HG02571 (cell line): Measurements from ENCODE around the gene ZYG11B.
"Not testable (repeated sequence)": the region's sequence is repeated elsewhere in the genome, so short reads cannot be mapped to it uniquely, and the experiment has no call there.

ENCODE experiments used
- ATAC-seq: cut with Tn5 transposase; IDR thresholded peaks from one replicate; pipeline ENCODE4 v1.9.1; 2021; ENCODE audit warnings: mild to moderate bottlenecking, moderate library complexity; ENCODE audit not compliant: unreplicated experiment

The ZYG11B gene

DNA sequence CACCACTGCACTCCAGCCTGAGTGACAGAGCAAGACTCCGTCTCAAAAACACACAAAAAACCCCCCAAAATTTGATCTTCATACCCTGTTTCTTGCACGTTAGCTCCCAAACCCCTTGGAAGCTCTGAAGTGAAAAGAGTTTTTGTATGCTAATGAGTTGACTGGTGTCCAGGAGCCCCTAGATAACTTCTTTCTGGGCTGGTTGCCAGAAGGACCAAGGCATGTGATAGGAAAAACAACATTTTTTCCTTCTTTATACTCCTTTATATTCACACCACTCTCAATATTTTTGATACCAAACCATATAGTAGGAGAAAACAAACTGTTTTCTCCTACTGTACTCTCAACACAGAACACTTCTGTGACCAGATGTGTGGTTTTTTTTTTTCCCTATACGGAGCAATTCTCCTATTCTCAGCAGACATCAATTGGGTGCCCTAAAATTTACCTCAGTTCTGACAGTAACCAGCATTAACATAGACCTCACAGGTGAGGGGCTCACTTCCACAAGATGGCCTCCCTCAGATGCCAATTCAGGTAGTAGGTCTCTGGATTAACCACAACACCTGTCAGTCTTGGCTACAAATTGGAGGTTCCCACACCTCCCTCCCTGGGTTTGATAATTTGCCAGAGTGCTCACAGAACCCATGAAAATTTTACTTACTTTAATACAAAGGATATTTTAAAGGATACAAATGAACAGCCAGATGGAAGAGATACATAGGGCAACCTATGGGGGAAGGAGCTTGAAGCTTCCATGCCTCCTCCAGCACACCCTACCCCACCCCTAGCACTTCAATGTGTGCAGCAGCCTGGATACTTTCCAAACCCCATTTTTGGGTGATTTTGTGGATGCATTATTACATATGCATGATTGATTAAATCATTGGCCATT is 25.6 kb downstream of the ZYG11B start:
- no peak for ATAC-seq

DNA sequence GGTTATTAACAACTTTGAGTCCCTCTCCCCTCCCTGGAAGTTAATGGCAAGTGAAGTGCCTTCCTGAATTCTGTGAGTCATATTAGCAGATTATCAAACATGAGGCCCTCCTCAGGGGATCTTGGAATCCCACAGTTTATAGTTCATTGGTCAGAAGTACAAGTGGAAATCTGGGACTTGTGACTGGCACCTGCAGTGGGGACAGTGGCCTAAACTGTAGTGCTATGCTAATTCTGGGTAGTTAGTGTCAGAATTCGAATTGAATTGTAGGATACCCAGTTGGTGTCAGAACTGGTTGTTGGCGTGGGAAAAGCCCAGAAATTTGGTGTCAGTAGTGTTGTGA is 26.2 kb downstream of the ZYG11B start:
- ATAC-seq = no peak

DNA sequence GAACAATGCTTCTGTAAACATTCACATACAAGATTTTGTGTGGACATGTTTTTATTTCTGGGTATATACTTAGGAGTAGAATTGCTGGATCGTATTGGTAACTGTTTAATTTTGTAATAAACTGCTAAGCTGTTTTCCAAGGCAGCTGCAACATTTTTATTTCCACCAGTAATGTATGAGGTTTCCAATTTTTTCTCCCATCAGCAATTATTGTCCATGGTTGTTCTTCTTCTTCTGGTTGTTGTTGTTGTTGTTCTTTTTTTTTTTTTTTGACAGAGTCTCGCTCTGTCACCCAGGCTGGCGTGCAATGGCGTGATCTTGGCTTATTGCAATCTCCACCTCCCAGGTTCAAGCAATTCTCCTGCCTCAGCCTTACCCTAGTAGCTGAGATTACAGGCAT is 26.9 kb downstream of the ZYG11B start:
- ATAC-seq = no peak

DNA sequence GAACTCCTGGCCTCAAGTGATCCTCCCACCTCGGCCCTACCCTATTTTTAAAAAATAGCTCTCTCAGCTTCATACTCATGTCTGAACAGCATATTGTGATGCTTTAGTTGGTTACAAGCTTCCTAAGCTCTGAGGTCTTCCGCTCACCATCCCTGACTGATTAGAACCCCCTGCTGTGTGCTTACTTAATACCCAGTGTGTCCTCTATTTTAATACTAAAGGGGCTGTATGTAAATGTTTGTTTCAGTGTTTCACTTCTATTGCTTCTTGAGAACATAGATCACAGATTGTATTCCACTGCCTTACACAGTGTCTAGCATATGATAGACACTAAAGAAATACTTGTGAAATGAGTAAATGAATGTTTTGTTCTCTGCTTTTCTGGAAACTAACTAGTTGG is 29.8 kb downstream of the ZYG11B start:
- ATAC-seq = no peak

DNA sequence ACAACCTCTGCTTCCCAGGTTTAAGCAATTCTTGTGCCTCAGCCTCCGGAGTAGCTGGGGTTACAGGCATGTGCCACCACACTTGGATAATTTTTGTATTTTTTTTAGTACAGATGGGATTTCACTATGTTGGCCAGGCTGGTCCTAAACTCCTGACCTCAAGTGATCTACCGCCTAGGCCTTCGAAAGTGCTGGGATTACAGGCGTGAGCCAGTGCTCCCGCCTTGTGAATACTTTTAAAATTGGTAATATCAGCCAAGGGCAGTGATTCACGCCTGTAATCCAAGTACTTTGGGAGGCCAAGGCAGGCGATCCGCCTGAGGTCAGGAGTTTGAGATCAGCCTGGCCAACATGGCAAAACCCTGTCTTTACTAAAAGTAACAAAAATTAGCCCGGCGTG is 33.7 kb downstream of the ZYG11B start:
- no peak for ATAC-seq

DNA sequence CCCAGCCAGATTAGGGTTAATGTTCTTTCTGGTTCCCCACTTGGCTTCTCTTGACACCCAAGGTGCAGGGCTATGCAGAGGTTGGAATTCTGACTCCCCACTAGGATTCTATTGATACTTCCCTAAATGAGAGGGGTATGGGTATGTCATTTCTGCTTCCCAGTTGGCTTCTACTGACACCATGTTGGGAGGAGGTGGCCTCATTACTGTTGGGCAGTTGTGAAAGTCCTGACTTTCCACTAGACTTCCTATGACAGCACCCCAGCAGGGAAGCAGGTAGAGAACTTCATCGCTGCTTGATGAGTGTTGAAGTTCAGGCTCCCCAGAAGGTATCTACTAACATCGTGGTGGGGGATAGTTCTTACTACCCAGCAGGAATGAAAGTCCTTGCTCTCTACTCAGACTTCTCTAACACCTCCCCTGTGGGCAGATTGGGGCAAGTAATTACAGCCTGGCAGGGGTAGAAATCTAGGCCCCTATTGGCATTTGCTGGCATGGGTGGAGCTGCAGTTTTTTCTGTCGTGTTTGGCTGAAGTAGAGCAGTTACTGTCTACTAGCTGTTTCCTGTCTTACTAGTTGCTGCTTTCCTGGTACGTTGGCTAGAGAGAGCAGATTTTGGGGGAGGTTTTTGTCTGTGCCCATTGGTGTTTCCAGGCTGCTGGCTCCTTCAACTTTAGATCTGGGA is 41.5 kb downstream of the ZYG11B start:
- no peak for ATAC-seq

DNA sequence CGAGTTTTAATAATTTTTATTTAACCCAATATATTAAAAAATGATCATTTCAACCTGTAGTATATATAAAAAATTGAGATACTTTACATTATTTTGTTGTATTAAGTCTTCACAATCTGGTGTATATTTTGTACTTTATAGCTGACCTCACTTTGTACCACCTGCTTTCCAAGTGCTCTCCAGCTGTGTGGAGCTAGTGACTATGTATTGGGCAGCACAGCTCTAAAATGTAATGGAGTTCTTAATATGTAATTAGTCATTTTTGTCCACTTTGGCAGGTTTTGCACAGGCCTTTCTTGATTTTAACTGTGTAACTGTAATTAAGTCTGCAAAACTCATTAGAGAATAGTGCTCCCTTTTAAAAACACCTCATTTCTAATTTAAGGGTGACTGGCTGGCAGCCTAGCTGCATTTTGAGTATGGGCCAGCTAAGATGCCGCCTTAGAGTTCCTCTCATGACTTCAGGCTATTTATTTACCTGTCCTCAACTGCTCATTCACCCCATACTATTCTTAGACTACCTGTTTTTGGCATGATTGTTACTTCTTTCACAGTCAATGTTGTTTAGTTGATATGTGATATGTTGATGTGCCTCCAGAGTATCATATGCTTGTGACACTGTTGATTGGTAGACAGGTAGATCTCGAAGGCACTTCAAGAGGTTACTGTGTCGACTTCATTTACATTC is 43.2 kb downstream of the ZYG11B start:
- no peak for ATAC-seq

DNA sequence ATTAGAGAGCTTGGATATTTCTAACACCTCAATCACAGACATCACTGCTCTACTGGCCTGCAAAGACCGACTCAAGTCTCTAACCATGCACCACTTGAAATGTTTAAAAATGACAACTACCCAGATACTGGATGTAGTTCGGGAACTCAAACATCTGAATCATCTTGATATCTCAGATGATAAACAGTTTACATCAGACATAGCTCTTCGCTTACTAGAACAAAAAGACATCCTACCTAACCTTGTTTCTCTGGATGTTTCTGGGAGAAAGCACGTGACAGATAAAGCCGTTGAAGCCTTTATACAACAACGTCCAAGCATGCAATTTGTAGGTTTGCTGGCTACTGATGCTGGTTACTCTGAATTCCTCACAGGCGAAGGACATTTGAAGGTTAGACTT is 45.1 kb downstream of the ZYG11B start:
- no peak for ATAC-seq

DNA sequence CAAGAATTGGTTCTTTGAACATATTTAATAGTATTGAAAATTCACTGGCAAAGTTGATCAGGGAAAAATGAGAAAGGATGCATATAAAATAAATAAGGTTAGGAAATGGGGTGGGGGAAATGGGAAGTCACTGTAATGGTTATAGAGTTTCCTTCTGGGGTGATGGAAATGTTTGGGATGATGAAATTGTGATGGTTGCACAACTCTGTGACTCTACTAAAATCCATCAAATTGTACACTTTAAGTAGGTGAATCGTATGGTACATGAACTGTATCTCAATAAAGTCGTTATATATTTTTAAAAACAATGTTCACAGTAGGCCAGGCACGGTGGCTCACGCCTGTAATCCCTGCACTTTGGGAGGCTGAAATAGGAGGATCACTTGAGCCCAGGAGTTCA is 59.9 kb downstream of the ZYG11B start:
- no peak for ATAC-seq

DNA sequence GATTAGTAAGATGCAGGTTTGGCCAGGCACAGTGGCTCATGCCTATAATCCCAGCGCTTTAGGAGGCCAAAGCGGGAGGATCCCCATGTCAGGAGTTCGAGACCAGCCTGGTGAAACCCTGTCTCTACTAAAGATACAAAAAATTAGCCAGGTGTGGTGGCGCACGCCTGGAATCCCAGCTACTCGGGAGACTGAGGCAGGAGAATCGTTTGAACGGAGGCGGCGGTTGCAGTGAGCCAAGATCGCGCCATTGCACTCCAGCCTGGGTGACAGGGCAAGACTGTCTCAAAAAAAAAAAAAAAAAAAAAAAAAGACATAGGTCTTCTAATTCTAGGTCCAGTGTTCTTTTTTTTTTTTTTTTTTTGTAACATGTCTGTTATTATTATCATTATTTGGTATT is 64.2 kb downstream of the ZYG11B start:
- not testable (repeated sequence) for ATAC-seq

DNA sequence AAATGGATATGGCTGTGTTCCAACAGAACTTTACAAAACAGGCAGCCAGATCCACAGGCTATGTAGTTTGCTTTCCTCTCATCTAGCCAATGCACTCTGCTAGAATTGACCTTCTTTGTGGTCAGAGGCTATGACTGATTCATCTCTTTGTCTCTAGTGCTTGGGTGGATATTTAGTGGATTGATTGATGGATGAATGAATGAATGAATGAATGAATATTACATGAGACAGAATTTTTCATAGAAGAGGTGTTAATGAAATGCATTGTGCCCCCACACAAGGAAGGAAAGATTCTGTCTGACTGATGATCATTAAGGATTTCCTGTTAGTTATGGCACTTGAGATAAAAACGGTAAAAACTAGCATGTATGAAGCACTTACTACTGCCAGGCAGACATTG is 65.8 kb downstream of the ZYG11B start:
- no peak for ATAC-seq

DNA sequence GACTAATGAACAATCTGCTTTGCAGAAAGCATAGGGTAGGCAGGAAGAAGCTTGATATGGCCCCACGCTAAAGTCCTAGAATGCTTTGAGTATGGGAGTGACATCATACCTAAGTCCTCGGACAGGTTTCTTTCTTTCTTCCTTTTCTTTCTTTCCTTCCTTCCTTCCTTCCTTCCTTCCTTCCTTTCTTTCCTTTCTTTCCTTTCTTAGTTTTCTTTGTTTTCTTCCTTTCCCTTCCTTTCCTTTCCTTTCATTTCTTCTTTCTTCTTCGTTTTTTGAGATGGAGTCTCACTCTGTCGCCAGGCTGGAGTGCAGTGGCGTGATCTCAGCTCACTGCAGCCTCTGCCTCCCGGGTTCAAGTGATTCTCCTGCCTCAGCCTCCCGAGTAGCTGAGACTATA is 67.5 kb downstream of the ZYG11B start:
- not testable (repeated sequence) for ATAC-seq

DNA sequence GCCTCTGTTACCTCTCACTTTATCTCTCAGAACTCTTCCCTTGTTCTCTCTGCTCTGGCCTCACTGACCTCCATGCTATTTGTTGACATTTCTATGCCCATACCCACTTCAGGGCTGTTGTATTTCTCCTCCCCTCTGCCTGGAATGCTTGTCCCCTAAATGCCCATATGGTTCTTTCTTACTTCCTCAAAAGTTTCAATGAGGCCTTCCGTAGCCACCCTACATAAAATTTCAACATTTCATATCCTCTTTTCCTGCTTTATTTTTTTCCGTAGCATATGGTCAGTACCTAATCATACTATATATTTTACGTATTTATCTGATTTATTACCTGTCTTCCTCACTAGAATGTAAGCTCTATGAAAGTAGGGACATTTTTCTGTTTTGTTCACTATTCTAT is 69.2 kb downstream of the ZYG11B start:
- ATAC-seq = no peak

DNA sequence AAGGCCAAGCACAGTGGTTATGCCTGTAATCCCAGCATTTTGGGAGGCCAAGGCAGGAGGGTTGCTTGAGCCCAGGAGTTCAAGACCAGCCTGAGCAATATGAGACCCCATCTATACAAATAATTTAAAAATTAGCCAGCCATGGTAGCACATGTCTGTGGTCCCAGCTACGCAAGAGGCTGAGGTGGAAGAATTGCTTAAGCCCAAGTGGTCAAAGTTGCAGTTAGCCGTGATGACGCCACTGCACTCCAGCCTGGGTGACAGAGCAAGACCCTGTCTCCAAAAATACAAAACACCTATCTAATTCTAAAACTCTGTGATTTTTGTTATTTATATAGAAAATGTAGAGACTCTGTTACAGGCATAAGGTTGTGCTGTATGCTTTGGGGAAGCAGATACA is 72.1 kb downstream of the ZYG11B start:
- no peak for ATAC-seq

DNA sequence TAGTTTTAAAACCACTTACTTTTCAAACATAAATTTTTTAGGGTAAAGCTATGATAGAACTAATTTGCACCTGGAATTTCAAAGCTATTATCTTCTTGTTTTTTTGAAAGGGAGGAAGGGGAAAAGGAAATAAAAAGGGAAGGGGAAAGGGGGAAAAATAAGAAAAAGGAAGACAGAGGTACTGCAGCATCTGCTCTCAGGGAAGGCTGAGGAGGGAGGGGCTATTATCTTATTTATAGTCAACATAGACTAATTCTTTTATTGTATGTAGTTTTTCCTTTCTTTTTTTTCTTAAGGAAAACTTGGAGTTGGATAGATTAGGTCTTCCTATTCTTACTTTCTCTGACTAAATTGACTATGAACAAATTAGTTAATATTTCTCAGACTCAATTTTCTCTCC is 74.8 kb downstream of the ZYG11B start:
- ATAC-seq = no peak

DNA sequence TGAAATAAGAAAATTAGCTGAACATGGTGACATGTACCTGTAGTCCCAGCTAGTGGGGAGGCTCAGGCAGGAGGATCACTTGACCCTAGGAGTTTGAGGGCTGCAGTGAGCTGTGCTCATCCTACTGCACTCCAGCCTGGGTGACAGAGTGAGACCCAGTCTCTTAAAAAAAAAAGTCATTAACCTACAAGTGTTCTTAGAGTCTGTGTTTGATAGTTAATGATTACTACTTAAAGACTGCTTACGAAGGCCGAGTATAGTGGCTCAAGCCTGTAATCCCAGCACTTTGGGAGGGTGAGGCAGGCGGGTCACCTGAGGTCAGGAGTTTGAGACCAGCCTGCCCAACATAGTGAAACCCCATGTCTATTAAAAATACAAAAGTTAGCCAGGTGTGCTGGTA is 77.8 kb downstream of the ZYG11B start:
- not testable (repeated sequence) for ATAC-seq

DNA sequence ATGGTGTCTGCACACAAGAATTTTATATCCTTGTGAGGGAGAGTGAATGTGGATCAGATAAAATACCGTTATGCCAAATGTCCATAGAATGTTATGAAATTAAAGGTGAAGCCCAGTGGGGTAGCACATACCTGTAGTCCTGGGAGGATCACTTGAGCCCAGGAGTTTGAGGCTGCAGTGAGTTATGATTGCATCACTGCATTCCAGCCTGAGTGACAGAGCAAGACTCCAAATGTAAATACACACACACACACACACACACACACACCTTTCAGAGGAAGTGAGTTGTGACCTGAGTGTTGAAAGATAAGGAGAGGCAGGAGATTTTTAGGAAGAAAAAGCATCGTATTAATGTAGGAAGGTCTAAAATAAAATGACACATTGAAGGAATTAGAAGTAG is 88.2 kb downstream of the ZYG11B start:
- ATAC-seq = no peak

DNA sequence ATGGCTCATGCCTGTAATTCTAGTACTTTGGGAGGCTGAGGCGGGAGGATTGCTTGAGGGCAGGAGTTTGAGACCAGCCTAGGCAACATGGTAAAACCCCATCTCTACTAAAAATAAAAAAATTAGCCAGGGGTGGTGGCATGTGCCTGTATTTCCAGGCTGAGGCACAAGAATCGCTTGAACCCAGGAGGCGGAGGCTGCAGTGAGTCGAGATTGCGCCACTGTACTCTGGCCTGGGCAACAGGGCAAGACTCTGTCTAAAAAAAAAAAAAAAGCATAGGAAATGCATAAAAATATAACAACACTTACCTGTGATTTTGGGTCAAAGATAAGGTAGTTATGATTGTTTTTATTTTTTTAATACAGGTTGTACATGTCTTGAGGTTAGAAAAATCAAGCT is 94.6 kb downstream of the ZYG11B start:
- ATAC-seq = not testable (repeated sequence)

DNA sequence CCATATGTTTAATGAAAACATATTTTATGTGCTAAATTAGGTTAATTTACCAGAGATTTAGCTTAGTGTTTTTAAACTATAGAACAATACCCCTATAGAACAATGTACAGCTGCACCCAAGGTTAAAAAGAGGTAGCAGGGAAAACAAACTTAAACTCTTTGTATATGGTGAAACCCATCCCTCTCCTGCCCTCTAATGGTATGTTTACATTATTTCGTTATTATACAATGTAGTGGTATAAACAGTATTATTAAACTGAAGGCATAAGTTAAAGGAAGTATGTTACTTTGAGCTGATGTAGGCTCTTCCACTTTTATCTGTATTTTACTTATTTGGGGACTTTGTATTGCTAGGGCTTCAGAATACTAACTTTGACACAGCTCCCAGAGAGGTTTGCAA is 99.6 kb downstream of the ZYG11B start:
- no peak for ATAC-seq

DNA sequence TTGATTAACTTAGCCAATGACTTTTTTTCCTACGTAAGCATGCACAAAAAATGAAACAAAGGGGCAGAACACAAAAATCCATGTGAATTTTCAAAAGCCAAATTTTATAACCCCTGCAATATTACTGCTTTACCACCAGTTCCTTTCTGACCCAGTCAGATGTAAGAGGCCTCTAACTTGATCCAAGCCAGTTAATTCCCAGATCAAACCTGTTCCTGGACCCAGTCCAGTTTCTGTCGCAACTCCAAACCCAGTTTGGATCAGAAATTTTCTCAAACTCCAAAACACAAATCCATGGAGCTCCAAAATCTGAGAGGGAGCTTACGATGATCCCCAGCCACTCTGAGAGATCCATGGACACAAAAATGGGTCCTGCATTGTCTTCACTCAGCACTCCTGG is 108.5 kb downstream of the ZYG11B start:
- no peak for ATAC-seq

DNA sequence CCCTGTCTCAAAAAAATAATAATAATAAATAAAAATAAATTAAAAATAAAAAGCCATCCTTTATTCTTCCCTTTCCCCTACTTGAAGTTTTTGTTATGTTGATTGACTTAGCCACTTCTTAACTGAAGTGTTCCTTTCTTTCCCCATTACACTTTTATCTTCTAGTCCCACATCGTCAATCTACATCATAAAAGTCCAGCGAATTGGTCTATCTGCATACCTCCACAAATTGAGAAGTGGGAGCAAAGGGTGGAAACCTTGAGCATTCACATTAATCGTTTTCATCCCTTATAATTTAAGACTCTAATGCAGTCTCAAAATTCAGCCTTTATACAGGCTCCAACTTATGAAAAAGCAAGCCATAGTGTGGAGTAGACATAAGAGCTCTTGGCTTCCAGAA is 109.8 kb downstream of the ZYG11B start:
- no peak for ATAC-seq

DNA sequence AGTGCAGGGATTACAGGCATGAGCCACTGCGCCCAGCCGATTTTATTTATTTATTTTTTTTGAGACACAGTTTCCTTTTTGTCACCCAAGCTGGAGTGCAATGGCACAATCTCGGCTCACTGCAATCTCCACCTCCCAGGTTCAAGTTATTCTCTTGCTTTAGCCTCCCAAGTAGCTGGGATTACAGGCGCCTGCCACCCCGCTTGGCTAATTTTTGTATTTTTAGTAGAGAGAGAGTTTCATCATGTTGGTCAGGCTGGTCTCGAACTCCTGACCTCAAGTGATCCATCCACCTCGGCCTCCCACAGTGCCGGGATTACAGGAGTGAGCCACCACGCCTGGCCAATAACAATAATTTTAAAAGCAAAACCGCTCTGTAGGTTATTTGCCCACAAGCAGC is 112.9 kb downstream of the ZYG11B start:
- ATAC-seq = not testable (repeated sequence)
